ENCODE data around the gene HOOK2.
A peak's percentile ranks its signal among the peaks of the same experiment; 100 is the strongest.

HOOK2 gene

DNA sequence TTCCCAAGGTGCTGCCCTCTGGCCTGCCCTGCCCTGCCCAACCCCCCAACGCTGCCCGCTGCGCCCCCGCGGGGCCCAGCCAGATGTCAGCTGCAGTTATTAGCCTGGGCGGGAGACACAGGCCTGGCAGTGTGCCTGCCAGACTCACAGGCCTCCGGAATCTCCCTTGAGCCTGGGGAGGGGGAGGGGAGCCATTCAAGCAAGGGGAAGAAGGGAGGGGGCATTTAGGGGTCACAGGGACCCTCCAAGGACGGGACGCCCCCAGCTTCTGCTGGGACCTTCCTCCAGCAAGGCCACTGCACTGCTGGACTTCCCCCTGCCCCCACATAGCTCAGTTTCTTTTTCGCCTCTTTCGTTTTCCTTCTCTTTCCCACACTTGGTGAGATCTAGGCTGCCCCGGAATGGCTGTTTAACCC, 13.3 kb upstream of the HOOK2 start:
- Mint-ChIP-seq H3K27ac (peak overlapping the region; percentile 88), H3K4me3 (peak overlapping the region; percentile 83), H3K36me3 (no peaks in the 10 kb centered on the region), H3K4me1 (ENCODE audit: low read depth) (peaks cover 22% of the 10 kb centered on the region), H3K9me3 (ENCODE audit: low read depth) (no peaks in the 10 kb centered on the region), H3K27me3 (no peaks in the 10 kb centered on the region)

GRCh38 chr19:12788042-12788681, 12.8 kb upstream of the HOOK2 start:
- Mint-ChIP-seq H3K9me3 (ENCODE audit: low read depth) (no peaks in the 10 kb centered on the region), H3K4me1 (ENCODE audit: low read depth) (peaks cover 28% of the 10 kb centered on the region), H3K27me3 (no peaks in the 10 kb centered on the region), H3K36me3 (no peaks in the 10 kb centered on the region), H3K27ac (peak overlapping the region; percentile 28), H3K4me3 (no peak overlapping the region)

DNA sequence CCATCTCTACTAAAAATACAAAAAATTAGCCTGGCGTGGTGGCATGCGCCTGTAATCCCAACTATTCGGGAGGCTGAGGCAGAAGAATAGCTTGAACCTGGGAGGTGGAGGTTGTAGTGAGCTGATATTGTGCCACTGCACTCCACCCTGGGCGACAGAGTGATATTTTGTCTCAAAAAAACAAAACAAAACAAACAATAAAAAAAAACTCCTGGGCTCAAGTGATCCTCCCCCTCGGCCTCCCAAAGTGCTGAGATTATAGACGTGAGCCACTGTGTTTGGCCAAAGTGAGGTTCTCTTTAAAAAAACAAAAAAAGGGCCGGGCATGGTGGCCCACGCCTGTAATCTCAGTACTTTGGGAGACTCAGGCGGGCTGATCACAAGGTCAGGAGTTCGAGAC, 12.1 kb upstream of the HOOK2 start:
- peaks cover 28% of the 10 kb centered on the region for H3K4me1 Mint-ChIP-seq (ENCODE audit: low read depth)
- no peaks in the 10 kb centered on the region for H3K9me3 Mint-ChIP-seq (ENCODE audit: low read depth)
- no peaks in the 10 kb centered on the region for H3K36me3 Mint-ChIP-seq
- H3K27ac Mint-ChIP-seq: no peak overlapping the region
- no peaks in the 10 kb centered on the region for H3K27me3 Mint-ChIP-seq
- no peak overlapping the region for H3K4me3 Mint-ChIP-seq

- Mint-ChIP-seq H3K27ac (no peak overlapping the region), H3K4me1 (ENCODE audit: low read depth) (peaks cover 31% of the 10 kb centered on the region), H3K4me3 (no peak overlapping the region), H3K9me3 (ENCODE audit: low read depth) (no peaks in the 10 kb centered on the region), H3K36me3 (no peaks in the 10 kb centered on the region), H3K27me3 (no peaks in the 10 kb centered on the region)
Observed at GRCh38 chr19:12786952-12787351, 11.6 kb upstream of the HOOK2 start.

GRCh38 chr19:12786141-12786870, 11.0 kb upstream of the HOOK2 start:
- peaks cover 36% of the 10 kb centered on the region for H3K4me1 Mint-ChIP-seq (ENCODE audit: low read depth)
- no peak overlapping the region for H3K27ac Mint-ChIP-seq
- H3K36me3 Mint-ChIP-seq: no peaks in the 10 kb centered on the region
- no peak overlapping the region for H3K4me3 Mint-ChIP-seq
- no peaks in the 10 kb centered on the region for H3K9me3 Mint-ChIP-seq (ENCODE audit: low read depth)
- no peaks in the 10 kb centered on the region for H3K27me3 Mint-ChIP-seq

GRCh38 chr19:12785431-12786031, 10.2 kb upstream of the HOOK2 start:
- H3K4me3 Mint-ChIP-seq: no peak overlapping the region
- H3K4me1 Mint-ChIP-seq (ENCODE audit: low read depth): peaks cover 29% of the 10 kb centered on the region
- H3K27ac Mint-ChIP-seq: no peak overlapping the region
- no peaks in the 10 kb centered on the region for H3K36me3 Mint-ChIP-seq
- H3K27me3 Mint-ChIP-seq: no peaks in the 10 kb centered on the region
- no peaks in the 10 kb centered on the region for H3K9me3 Mint-ChIP-seq (ENCODE audit: low read depth)

DNA sequence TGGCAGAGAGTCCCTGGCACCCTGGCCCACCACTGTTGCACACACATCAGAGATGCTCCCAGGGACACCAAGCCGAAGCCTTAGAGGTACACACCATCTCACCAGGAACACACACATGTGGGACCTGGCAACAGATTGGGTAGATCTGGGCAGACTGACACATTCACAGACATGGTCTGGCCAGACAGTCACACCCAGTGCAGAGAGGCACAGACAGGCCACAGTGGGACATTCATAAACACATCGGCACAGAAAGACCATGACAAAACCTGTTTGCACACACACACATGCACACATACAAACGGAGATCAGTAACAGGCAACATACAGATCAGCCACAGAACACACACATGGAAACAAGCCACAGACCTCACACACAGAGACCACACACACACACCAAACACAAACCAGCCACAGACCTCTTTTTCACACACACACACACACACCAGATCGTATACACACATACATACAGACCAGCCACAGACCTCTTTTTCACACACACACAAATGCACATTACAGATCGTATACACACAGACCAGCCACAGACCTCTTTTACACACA, 9.6 kb upstream of the HOOK2 start:
- no peaks in the 10 kb centered on the region for H3K36me3 Mint-ChIP-seq
- no peaks in the 10 kb centered on the region for H3K27me3 Mint-ChIP-seq
- no peak overlapping the region for H3K4me3 Mint-ChIP-seq
- H3K4me1 Mint-ChIP-seq (ENCODE audit: low read depth): peaks cover 28% of the 10 kb centered on the region
- no peak overlapping the region for H3K27ac Mint-ChIP-seq
- H3K9me3 Mint-ChIP-seq (ENCODE audit: low read depth): no peaks in the 10 kb centered on the region

- Mint-ChIP-seq H3K4me3 (no peak overlapping the region), H3K36me3 (no peaks in the 10 kb centered on the region), H3K4me1 (ENCODE audit: low read depth) (peaks cover 29% of the 10 kb centered on the region), H3K27ac (no peak overlapping the region), H3K27me3 (no peaks in the 10 kb centered on the region), H3K9me3 (ENCODE audit: low read depth) (no peaks in the 10 kb centered on the region)
Observed at GRCh38 chr19:12784394-12784870, 9.1 kb upstream of the HOOK2 start.

- H3K4me1 Mint-ChIP-seq (ENCODE audit: low read depth): peaks cover 28% of the 10 kb centered on the region
- no peaks in the 10 kb centered on the region for H3K9me3 Mint-ChIP-seq (ENCODE audit: low read depth)
- H3K36me3 Mint-ChIP-seq: no peaks in the 10 kb centered on the region
- H3K4me3 Mint-ChIP-seq: peak overlapping the region; percentile 81
- H3K27ac Mint-ChIP-seq: peak overlapping the region; percentile 91
- H3K27me3 Mint-ChIP-seq: no peaks in the 10 kb centered on the region
Observed at GRCh38 chr19:12783849-12784393, 8.6 kb upstream of the HOOK2 start.

DNA sequence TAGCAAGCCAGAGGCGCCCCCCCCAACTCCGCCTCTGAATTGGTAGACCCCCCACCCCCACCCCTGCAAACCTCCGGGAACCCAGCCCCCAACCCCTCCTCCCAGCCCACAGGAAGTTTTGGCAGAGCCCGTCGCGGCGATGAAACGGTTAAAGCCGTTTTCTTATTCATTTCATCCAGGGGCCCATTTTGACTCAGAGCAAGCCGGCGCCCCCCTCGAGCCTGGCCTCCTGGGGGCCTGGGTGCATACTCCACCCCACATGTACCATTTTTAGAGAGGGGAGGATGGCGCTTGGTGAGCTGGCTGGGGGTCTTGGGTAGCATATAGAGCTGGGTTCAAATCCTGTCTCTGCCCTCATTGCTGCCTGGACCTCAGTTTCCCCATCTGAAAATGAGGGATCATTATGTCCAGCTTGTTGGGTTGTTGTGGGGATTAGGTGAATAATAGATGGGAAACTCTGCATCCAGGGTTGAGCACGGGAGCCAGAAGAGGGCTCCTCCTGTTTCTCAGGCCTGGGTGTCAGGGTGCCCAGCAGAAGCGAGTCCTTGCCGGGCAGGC, 8.0 kb upstream of the HOOK2 start:
- Mint-ChIP-seq H3K27me3 (no peaks in the 10 kb centered on the region), H3K36me3 (no peaks in the 10 kb centered on the region), H3K4me3 (peak overlapping the region; percentile 81), H3K4me1 (ENCODE audit: low read depth) (peaks cover 30% of the 10 kb centered on the region), H3K9me3 (ENCODE audit: low read depth) (no peaks in the 10 kb centered on the region), H3K27ac (peak overlapping the region; percentile 91)

DNA sequence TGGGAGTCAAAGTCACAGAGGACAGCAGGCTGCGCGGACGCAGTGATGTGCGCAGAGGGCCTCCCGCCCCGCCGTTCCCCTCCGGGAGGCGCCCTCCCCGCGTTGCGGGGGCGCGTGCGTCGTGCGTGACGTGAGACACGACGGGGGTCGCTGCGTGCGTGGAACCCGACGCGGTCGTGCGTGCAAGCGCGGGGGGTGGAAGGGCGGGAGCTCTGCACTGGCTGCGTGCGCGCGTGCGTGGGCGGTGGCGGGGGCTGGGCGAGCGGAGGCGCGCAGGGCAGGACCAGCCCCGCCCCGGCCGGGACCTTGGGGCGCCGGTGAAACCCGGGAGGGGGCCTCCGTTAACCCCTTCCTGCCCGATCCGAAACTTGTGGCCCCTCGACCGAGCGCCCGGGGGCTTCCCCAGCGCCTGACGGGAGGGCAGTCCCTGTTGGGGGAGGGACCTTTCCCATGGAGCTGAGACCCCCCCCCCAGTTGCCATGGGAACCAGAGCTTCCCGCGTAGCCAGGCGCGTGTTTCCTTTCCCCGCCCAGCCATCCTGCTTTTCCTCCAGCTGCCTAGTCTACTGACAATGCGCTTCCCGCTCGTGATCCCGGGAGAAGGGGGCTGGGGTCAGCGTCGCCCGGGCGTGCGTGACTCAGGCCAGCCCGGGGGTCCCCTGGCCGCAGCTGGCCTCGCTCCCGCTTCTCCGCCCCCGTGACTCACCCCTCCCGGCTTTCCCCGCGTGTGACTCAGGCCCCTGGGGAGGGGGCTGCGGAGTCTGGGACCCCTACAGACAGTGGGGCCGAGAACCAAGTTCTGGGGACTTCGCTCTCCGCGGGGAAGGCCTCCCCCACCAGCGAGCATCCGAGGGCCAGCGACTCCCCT, 7.3 kb upstream of the HOOK2 start:
- Mint-ChIP-seq H3K27me3 (no peaks in the 10 kb centered on the region), H3K4me3 (peak overlapping the region; percentile 94), H3K36me3 (no peaks in the 10 kb centered on the region), H3K9me3 (ENCODE audit: low read depth) (no peaks in the 10 kb centered on the region), H3K4me1 (ENCODE audit: low read depth) (peaks cover 34% of the 10 kb centered on the region), H3K27ac (peak overlapping the region; percentile 99)

DNA sequence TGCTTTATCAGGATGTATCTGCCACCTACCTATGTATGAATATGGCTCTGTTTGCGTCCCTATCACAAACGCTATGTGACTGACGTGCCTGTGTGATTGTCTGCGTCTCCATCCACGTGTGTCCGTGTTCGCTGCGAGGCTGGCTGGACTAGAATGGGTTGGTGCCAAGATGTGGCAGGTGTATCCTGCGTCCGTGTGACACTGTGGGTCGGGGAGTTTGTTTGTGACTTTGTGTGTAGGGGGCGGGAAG, 6.7 kb upstream of the HOOK2 start:
- peak overlapping the region; percentile 94 for H3K4me3 Mint-ChIP-seq
- no peaks in the 10 kb centered on the region for H3K9me3 Mint-ChIP-seq (ENCODE audit: low read depth)
- H3K4me1 Mint-ChIP-seq (ENCODE audit: low read depth): peaks cover 38% of the 10 kb centered on the region
- no peaks in the 10 kb centered on the region for H3K27me3 Mint-ChIP-seq
- H3K27ac Mint-ChIP-seq: peak overlapping the region; percentile 99
- H3K36me3 Mint-ChIP-seq: no peaks in the 10 kb centered on the region

- Mint-ChIP-seq H3K4me3 (peak overlapping the region; percentile 59), H3K4me1 (ENCODE audit: low read depth) (peaks cover 38% of the 10 kb centered on the region), H3K27ac (peak overlapping the region; percentile 64), H3K36me3 (no peaks in the 10 kb centered on the region), H3K27me3 (no peaks in the 10 kb centered on the region), H3K9me3 (ENCODE audit: low read depth) (no peaks in the 10 kb centered on the region)
Observed at GRCh38 chr19:12779162-12779993, 4.0 kb upstream of the HOOK2 start.

GRCh38 chr19:12778905-12779161, 3.5 kb upstream of the HOOK2 start:
- H3K27ac Mint-ChIP-seq: peak overlapping the region; percentile 54
- H3K9me3 Mint-ChIP-seq (ENCODE audit: low read depth): no peaks in the 10 kb centered on the region
- no peaks in the 10 kb centered on the region for H3K36me3 Mint-ChIP-seq
- H3K27me3 Mint-ChIP-seq: no peaks in the 10 kb centered on the region
- peaks cover 38% of the 10 kb centered on the region for H3K4me1 Mint-ChIP-seq (ENCODE audit: low read depth)
- H3K4me3 Mint-ChIP-seq: peak overlapping the region; percentile 83

All from activated naive CD8-positive, alpha-beta T cell (primary cell).